A549 (cell line): ENCODE measurements around the gene MTERF2. TPM values are rescaled to one million over a fixed set of nuclear protein-coding genes. Genes with fewer than 3 reads are reported as not detected.
A peak's percentile ranks its signal among the peaks of the same experiment; 100 is the strongest.

ENCODE experiments used
- ATAC-seq, 2 experiments: fragments of 200-7000 bp in 1 of 2; fragments of >200 bp in 1 of 2; cut with Nextera tagmentation in 1 of 2; cut with Tn5 transposase in 1 of 2; 3 replicates each; pipeline versions ENCODE4 v1.8.0 to v1.9.1; 2018 to 2020; ENCODE audit warnings: mild to moderate bottlenecking in 1 of 2, moderate library complexity in 1 of 2
- CTCF ChIA-PET: fragments of 300-600 bp; sonication (Branson Sonifier 250); formaldehyde crosslinking; extraction: SDS; loops from one replicate; lab custom pipeline; 2021; ENCODE audit warnings: antibody characterized with exemption, inconsistent platforms; lab: Yijun Ruan, JAX
- POLR2A ChIA-PET: fragments of 350-600 bp; formaldehyde crosslinking; extraction: SDS; loops from one replicate; lab custom pipeline; 2021; ENCODE audit warnings: antibody characterized with exemption, inconsistent platforms; lab: Yijun Ruan, JAX
- DNase-seq, 2 experiments: peaks; one replicate each; pipeline versions ENCODE4 v3.0.0 to v3.0.0-alpha.2; 2011 to 2016; ENCODE audit warnings: low read depth in 1 of 2, low spot score in 1 of 2
- FAIRE-seq: peaks from 2 replicates; lab custom pipeline; 2011; peaks lifted over from hg19 to GRCh38; lab: Jason Lieb, UNC
- H3K27ac ChIP-seq, 2 experiments: fragments of >200 bp; sonication (Bioruptor Twin); formaldehyde crosslinking; 3 replicates each; pipeline ENCODE4 v1.5.1; 2016 to 2017
- H3K4me1 ChIP-seq: fragments of >200 bp; sonication (Bioruptor Twin); formaldehyde crosslinking; 3 replicates; pipeline ENCODE4 v1.6.1; 2016
- H3K4me2 ChIP-seq: fragments of >200 bp; sonication (Bioruptor Twin); formaldehyde crosslinking; 3 replicates; pipeline ENCODE4 v1.6.1; 2016
- H3K4me3 ChIP-seq: fragments of >200 bp; sonication (Bioruptor Twin); formaldehyde crosslinking; 3 replicates; pipeline ENCODE4 v1.5.1; 2016
- H3K9me3 ChIP-seq: fragments of >200 bp; sonication (Bioruptor Twin); formaldehyde crosslinking; 3 replicates; pipeline ENCODE4 v1.6.1; 2016
- CHD2 ChIP-seq: fragments of 150-350 bp; IDR thresholded peaks from 2 replicates; pipeline ENCODE4 v1.6.1; 2014; ENCODE audit warnings: low read length; ENCODE audit not compliant: partially characterized antibody
- CHD4 ChIP-seq: fragments of 200-600 bp; sonication (generic); IDR thresholded peaks from 2 replicates; pipeline ENCODE4 v1.6.1; 2016; ENCODE audit warnings: antibody characterized with exemption, mild to moderate bottlenecking, borderline replicate concordance
- EHF ChIP-seq: fragments of 250-450 bp; sonication (Bioruptor Pico); IDR thresholded peaks from 2 replicates; pipeline ENCODE4 v1.5.0; 2020; ENCODE audit warnings: mild to moderate bottlenecking
- EP300 ChIP-seq, 2 experiments: fragments of >200 bp; sonication (Bioruptor Twin); formaldehyde crosslinking; IDR thresholded peaks; 2 replicates in 1 of 2; 3 replicates in 1 of 2; pipeline ENCODE4 v1.6.1; 2016 to 2017
- FOSB ChIP-seq: fragments of 250-450 bp; sonication (Bioruptor Pico); IDR thresholded peaks from 2 replicates; pipeline ENCODE4 v1.5.0; 2020; ENCODE audit warnings: mild to moderate bottlenecking, moderate library complexity
- GATA3 ChIP-seq: IDR thresholded peaks from 2 replicates; pipeline ENCODE4 v1.6.1; 2012; ENCODE audit warnings: borderline replicate concordance
- HEYL ChIP-seq: fragments of 250-450 bp; sonication (Bioruptor Pico); IDR thresholded peaks from 2 replicates; pipeline ENCODE4 v1.8.0; 2021; ENCODE audit warnings: mild to moderate bottlenecking, moderate library complexity
- HOXA7 ChIP-seq: fragments of 250-450 bp; sonication (Bioruptor Pico); IDR thresholded peaks from 2 replicates; pipeline ENCODE4 v1.5.0; 2020; ENCODE audit warnings: mild to moderate bottlenecking, moderate library complexity
- HOXB5 ChIP-seq: fragments of 250-450 bp; sonication (Bioruptor Pico); IDR thresholded peaks from 2 replicates; pipeline ENCODE4 v1.5.0; 2020; ENCODE audit warnings: mild to moderate bottlenecking, moderate library complexity
- JUN ChIP-seq, 2 experiments: fragments of >200 bp; sonication (Bioruptor Twin); formaldehyde crosslinking; IDR thresholded peaks; 2 replicates in 1 of 2; 3 replicates in 1 of 2; pipeline ENCODE4 v1.6.1; 2016 to 2017
- MAZ ChIP-seq: fragments of 150-350 bp; IDR thresholded peaks from 2 replicates; pipeline ENCODE4 v1.6.1; 2014; ENCODE audit warnings: antibody characterized with exemption, low read depth, low read length, borderline replicate concordance
- NR3C1 ChIP-seq: fragments of >200 bp; sonication (Bioruptor Twin); formaldehyde crosslinking; IDR thresholded peaks from 3 replicates; pipeline ENCODE4 v1.6.1; 2017
- RAD21 ChIP-seq, 2 experiments: fragments of >200 bp in 1 of 2; sonication (Bioruptor Twin) in 1 of 2; formaldehyde crosslinking in 1 of 2; IDR thresholded peaks in 1 of 2; conservative IDR thresholded peaks in 1 of 2; 2 replicates in 1 of 2; 3 replicates in 1 of 2; pipeline ENCODE4 v1.6.1; 2012 to 2018; ENCODE audit warnings: inconsistent platforms in 1 of 2
- RNF2 ChIP-seq: fragments of 200-600 bp; sonication (generic); IDR thresholded peaks from 2 replicates; pipeline ENCODE4 v1.6.1; 2016; ENCODE audit warnings: low read depth, mild to moderate bottlenecking, antibody characterized with exemption, moderate library complexity, borderline replicate concordance
- ZC3H11A ChIP-seq: fragments of 450-650 bp; IDR thresholded peaks from 2 replicates; pipeline ENCODE4 v1.6.1; 2014; ENCODE audit warnings: antibody characterized with exemption, mild to moderate bottlenecking
- ZNF302 ChIP-seq: fragments of 250-450 bp; sonication (Bioruptor Pico); IDR thresholded peaks from 2 replicates; pipeline ENCODE4 v1.9.0; 2021; ENCODE audit warnings: inconsistent platforms, mild to moderate bottlenecking, moderate library complexity
- WGBS: methylation state at CpG from one replicate; pipeline ENCODE4 v1.1.6; 2017; ENCODE audit errors: missing lambda C conversion rate; 5-methylcytosine and 5-hydroxymethylcytosine counted together
- polyA plus RNA-seq, 4 experiments: library from polyadenylated mRNA; depleted of rRNA in 3 of 4; stranded (reverse); fragments of >200 nt; fragmentation: RNase III in 1 of 4; extraction: RNeasy Plus Mini Kit Qiagen cat#74134 plus additional on column Dnase treatment in 1 of 4; gene quantifications; 2 replicates in 3 of 4; 3 replicates in 1 of 4; pipeline ENCODE4 v1.2.3, GENCODE V29; 2011 to 2017
- TF ChIP-seq, protein P1 (sequence below): IDR thresholded peaks from 2 replicates; pipeline ENCODE4 v1.6.1; 2012; ENCODE audit warnings: low read depth, borderline replicate concordance
- TF ChIP-seq, protein P2 (sequence below): fragments of 200-600 bp; sonication (generic); IDR thresholded peaks from 2 replicates; pipeline ENCODE4 v1.6.1; 2016; ENCODE audit warnings: antibody characterized with exemption, mild to moderate bottlenecking, moderate library complexity
- TF ChIP-seq, protein P3 (sequence below): fragments of 150-350 bp; IDR thresholded peaks from 2 replicates; pipeline ENCODE4 v1.6.1; 2014; ENCODE audit warnings: low read depth, mild to moderate bottlenecking, low read length
- TF ChIP-seq, protein P4 (sequence below): IDR thresholded peaks from 2 replicates; pipeline ENCODE4 v1.6.1; 2012
- TF ChIP-seq, protein P5 (sequence below): fragments of 450-650 bp; IDR thresholded peaks from 2 replicates; pipeline ENCODE4 v1.6.1; 2014; ENCODE audit warnings: antibody characterized with exemption
- TF ChIP-seq, protein P6 (sequence below): fragments of 250-450 bp; sonication (Bioruptor Pico); IDR thresholded peaks from 2 replicates; pipeline ENCODE4 v1.5.0; 2021; ENCODE audit warnings: mild to moderate bottlenecking, moderate library complexity, borderline replicate concordance

The MTERF2 gene
- polyA plus RNA-seq, 2 of the 4 experiments (the other 2 are of a cell fraction), result 13.9 to 14.5 TPM

DNA sequence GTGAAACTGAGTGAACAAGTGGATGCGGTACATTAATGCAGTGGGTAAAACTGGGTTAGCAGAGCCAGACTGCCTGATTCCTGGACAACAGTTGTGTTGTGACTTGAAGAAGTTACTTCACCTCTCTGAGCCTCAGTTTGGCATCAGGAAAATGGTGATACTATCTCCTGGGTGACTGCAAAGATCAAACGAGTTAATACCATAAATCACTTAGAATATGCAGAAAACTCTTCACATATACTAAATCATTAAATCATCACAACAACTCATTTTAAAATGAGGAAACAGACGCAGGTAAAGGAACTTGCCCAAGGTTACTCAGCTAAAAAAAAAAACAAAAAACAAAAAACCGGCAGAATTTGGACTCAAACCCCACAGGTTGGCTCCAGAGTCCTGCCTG, 811 bp downstream of the MTERF2 start:
- Histone ChIP-seq H3K4me2 (peak overlapping the region; percentile 92), H3K9me3 (no peaks in the 10 kb centered on the region), H3K27ac (peak overlapping the region; percentile 67 to 93), H3K4me1 (peaks cover 13% of the 10 kb centered on the region; the same call in 2 of the 3 replicates), H3K4me3 (peak overlapping the region; percentile 50)
- DNase-seq, result no peak
- ChIA-PET CTCF (interaction anchor here (0.6 to 2.6 kb wide), 3 partner anchors 14 to 152 kb away, joined by 3 to 6 read pairs (median 3); no protein-coding TSS in a partner anchor), POLR2A (interaction anchor here (1.1 to 1.7 kb wide), 4 partner anchors 9 to 41 kb away, joined by 3 to 24 read pairs (median 8); partner anchors contain the start of gene TMEM263)
- ATAC-seq, result no peak
- TF ChIP-seq HOXA7 (CRISPR knock-in tag), result no peak
- TF ChIP-seq RAD21 (conservative IDR thresholded peaks at IDR 0.05 in 1 of 2, IDR thresholded peaks at IDR 0.05 in 1 of 2), result no peak
- 0 out of 5 replicates have a peak, but pooled peaks of 1 of the 2 experiments have one; percentile 16 for TF ChIP-seq JUN (IDR thresholded peaks at IDR 0.05)
- no peak for TF ChIP-seq MAZ
- TF ChIP-seq, protein P1, sequence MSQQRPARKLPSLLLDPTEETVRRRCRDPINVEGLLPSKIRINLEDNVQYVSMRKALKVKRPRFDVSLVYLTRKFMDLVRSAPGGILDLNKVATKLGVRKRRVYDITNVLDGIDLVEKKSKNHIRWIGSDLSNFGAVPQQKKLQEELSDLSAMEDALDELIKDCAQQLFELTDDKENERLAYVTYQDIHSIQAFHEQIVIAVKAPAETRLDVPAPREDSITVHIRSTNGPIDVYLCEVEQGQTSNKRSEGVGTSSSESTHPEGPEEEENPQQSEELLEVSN, result no peak
- TF ChIP-seq GATA3, result no peak
- no peak for TF ChIP-seq FOSB (CRISPR knock-in tag)
- TF ChIP-seq, all 56 proteins: peak for 1
- WGBS, result 30% methylated on average over 4 of the region's 4 CpGs
- FAIRE-seq, result no peak

DNA sequence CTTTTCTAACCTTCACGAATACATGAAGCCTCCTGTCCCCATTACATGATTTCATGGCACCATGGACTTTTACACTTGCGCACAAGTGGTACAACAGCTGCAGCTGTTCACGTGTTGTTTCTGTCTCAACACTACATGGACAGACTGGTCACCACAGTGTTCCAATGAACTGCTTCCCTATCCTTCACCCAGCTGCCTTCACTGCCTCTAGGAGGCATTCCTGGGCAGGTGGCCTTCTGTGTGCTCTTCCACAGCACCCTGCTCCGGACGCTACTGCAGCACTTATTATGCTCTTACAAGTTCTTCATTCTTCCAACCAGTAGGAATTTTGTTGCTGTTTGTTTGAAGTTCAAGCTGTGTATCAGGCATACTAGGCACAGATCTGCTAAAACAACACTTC, 1.5 kb downstream of the MTERF2 start:
- peaks cover 13% of the 10 kb centered on the region; the same call in 2 of the 3 replicates for H3K4me1 ChIP-seq
- H3K9me3 ChIP-seq, result no peaks in the 10 kb centered on the region
- no peak overlapping the region for H3K4me3 ChIP-seq
- FAIRE-seq, result no peak
- WGBS, result 94% methylated on average over 5 of the region's 5 CpGs
- TF ChIP-seq MAZ (no peak), CHD4 (no peak), RNF2 (no peak), JUN (IDR thresholded peaks at IDR 0.05) (no peak), RAD21 (conservative IDR thresholded peaks at IDR 0.05 in 1 of 2, IDR thresholded peaks at IDR 0.05 in 1 of 2) (no peak), HOXB5 (CRISPR knock-in tag) (no peak), ZC3H11A (no peak), NR3C1 (no peak)
- TF ChIP-seq, protein P2, sequence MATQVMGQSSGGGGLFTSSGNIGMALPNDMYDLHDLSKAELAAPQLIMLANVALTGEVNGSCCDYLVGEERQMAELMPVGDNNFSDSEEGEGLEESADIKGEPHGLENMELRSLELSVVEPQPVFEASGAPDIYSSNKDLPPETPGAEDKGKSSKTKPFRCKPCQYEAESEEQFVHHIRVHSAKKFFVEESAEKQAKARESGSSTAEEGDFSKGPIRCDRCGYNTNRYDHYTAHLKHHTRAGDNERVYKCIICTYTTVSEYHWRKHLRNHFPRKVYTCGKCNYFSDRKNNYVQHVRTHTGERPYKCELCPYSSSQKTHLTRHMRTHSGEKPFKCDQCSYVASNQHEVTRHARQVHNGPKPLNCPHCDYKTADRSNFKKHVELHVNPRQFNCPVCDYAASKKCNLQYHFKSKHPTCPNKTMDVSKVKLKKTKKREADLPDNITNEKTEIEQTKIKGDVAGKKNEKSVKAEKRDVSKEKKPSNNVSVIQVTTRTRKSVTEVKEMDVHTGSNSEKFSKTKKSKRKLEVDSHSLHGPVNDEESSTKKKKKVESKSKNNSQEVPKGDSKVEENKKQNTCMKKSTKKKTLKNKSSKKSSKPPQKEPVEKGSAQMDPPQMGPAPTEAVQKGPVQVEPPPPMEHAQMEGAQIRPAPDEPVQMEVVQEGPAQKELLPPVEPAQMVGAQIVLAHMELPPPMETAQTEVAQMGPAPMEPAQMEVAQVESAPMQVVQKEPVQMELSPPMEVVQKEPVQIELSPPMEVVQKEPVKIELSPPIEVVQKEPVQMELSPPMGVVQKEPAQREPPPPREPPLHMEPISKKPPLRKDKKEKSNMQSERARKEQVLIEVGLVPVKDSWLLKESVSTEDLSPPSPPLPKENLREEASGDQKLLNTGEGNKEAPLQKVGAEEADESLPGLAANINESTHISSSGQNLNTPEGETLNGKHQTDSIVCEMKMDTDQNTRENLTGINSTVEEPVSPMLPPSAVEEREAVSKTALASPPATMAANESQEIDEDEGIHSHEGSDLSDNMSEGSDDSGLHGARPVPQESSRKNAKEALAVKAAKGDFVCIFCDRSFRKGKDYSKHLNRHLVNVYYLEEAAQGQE, result no peak
- TF ChIP-seq, all 56 proteins: peak for 0
- Histone ChIP-seq H3K4me2 (peak overlapping the region; percentile 92), H3K27ac (no peak overlapping the region)
- ChIA-PET CTCF (interaction anchor here (0.6 kb wide), 1 partner anchor 151 kb away, joined by 3 read pairs; no protein-coding TSS in a partner anchor), POLR2A (no interaction called here)
- DNase-seq (no peak), ATAC-seq (no peak)

DNA sequence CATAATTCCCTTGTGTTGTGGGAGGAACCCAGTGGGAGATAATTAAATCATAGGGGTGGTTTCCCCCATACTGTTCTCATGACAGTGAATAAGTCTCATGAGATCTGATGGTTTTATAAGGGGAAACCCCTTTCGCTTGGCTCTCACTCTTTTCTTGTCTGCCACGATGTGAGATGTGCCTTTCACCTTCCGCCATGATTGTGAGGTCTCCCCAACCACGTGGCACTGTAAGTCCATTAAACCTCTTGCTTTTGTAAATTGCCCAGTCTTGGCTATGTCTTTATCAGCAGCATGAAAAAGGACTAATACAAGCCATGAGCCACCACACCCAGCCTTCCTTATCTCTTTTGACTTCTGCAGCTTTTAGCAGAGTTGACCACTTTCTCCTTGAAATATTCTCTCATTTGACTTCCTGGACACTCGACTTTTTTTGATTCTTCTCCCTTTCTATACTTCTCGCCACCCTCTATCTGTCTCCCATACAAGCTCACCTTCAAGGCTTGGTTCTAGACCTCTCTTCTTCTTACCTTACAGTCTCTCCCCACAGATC, 2.3 kb downstream of the MTERF2 start:
- WGBS, result 87% methylated on average over 6 of the region's 6 CpGs
- ATAC-seq (no peak), FAIRE-seq (no peak), DNase-seq (no peak)
- no peak overlapping the region for H3K4me3 ChIP-seq
- H3K4me1 ChIP-seq, result peaks cover 13% of the 10 kb centered on the region; the same call in 2 of the 3 replicates
- ChIA-PET POLR2A (interaction anchor here (1.3 kb wide), 1 partner anchor 29 kb away, joined by 3 read pairs; the partner anchor contains the start of gene TMEM263), CTCF (interaction anchor here (1.5 to 1.6 kb wide), 2 partner anchors 20 to 30 kb away, joined by 5 read pairs; no protein-coding TSS in a partner anchor)
- H3K27ac ChIP-seq, result no peak overlapping the region
- no peak overlapping the region for H3K4me2 ChIP-seq
- no peaks in the 10 kb centered on the region for H3K9me3 ChIP-seq
- TF ChIP-seq, protein P3, sequence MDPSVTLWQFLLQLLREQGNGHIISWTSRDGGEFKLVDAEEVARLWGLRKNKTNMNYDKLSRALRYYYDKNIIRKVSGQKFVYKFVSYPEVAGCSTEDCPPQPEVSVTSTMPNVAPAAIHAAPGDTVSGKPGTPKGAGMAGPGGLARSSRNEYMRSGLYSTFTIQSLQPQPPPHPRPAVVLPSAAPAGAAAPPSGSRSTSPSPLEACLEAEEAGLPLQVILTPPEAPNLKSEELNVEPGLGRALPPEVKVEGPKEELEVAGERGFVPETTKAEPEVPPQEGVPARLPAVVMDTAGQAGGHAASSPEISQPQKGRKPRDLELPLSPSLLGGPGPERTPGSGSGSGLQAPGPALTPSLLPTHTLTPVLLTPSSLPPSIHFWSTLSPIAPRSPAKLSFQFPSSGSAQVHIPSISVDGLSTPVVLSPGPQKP, result no peak
- TF ChIP-seq, protein P4, sequence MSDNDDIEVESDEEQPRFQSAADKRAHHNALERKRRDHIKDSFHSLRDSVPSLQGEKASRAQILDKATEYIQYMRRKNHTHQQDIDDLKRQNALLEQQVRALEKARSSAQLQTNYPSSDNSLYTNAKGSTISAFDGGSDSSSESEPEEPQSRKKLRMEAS, result no peak
- TF ChIP-seq EP300 (IDR thresholded peaks at IDR 0.05) (no peak), HEYL (CRISPR knock-in tag) (no peak), EHF (CRISPR knock-in tag) (no peak), ZNF302 (no peak), CHD2 (no peak), RAD21 (conservative IDR thresholded peaks at IDR 0.05 in 1 of 2, IDR thresholded peaks at IDR 0.05 in 1 of 2) (no peak)
- TF ChIP-seq, protein P5, sequence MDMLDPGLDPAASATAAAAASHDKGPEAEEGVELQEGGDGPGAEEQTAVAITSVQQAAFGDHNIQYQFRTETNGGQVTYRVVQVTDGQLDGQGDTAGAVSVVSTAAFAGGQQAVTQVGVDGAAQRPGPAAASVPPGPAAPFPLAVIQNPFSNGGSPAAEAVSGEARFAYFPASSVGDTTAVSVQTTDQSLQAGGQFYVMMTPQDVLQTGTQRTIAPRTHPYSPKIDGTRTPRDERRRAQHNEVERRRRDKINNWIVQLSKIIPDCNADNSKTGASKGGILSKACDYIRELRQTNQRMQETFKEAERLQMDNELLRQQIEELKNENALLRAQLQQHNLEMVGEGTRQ, result no peak
- TF ChIP-seq, protein P6, sequence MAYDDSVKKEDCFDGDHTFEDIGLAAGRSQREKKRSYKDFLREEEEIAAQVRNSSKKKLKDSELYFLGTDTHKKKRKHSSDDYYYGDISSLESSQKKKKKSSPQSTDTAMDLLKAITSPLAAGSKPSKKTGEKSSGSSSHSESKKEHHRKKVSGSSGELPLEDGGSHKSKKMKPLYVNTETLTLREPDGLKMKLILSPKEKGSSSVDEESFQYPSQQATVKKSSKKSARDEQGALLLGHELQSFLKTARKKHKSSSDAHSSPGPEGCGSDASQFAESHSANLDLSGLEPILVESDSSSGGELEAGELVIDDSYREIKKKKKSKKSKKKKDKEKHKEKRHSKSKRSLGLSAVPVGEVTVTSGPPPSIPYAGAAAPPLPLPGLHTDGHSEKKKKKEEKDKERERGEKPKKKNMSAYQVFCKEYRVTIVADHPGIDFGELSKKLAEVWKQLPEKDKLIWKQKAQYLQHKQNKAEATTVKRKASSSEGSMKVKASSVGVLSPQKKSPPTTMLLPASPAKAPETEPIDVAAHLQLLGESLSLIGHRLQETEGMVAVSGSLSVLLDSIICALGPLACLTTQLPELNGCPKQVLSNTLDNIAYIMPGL (CRISPR knock-in tag), result no peak
